HUES64 (cell line): Measurements from ENCODE around the gene FGFR2.
"Not testable (repeated sequence)": the region's sequence is repeated elsewhere in the genome, so short reads cannot be mapped to it uniquely, and the experiment has no call there.

Experiments used
- H3K27ac ChIP-seq: 2 replicates; pipeline ENCODE4 v1.7.0; 2013; ENCODE audit warnings: low read depth, low read length, inconsistent platforms
- H3K27me3 ChIP-seq: 2 replicates; pipeline ENCODE4 v1.6.1; 2013; ENCODE audit warnings: mild to moderate bottlenecking, low read length; ENCODE audit not compliant: insufficient read depth
- H3K36me3 ChIP-seq: 2 replicates; pipeline ENCODE4 v1.6.1; 2013; ENCODE audit warnings: mild to moderate bottlenecking, low read length; ENCODE audit not compliant: insufficient read depth
- H3K4me1 ChIP-seq: 2 replicates; pipeline ENCODE4 v1.6.1; 2013; ENCODE audit warnings: mild to moderate bottlenecking, low read length, moderate library complexity; ENCODE audit not compliant: insufficient read depth
- H3K4me3 ChIP-seq: 2 replicates; pipeline ENCODE4 v1.5.1; 2013; ENCODE audit warnings: mild to moderate bottlenecking, low read length, moderate library complexity
- H3K9ac ChIP-seq: 2 replicates; pipeline ENCODE4 v1.6.1; 2013; ENCODE audit warnings: mild to moderate bottlenecking, low read depth, low read length
- H3K9me3 ChIP-seq: 2 replicates; pipeline ENCODE4 v1.6.1; 2013; ENCODE audit warnings: low read depth, low read length; ENCODE audit not compliant: insufficient read depth
- WGBS: fragments of 150-250, 120-280 bp; methylation state at CpG from one replicate; pipeline ENCODE4 v1.1.7; 2013; ENCODE audit warnings: missing lambda C conversion rate; 5-methylcytosine and 5-hydroxymethylcytosine counted together

FGFR2 gene

GRCh38 chr10:121572859-121573537, 25.2 kb downstream of the FGFR2 start:
- H3K36me3 ChIP-seq: peaks cover 10% of the 10 kb centered on the region; the same call in 1 of the 2 replicates
- no peaks in the 10 kb centered on the region for H3K27me3 ChIP-seq
- no peak overlapping the region for H3K27ac ChIP-seq
- 89% methylated on average over 14 of the region's 14 CpGs for WGBS
- H3K9ac ChIP-seq: no peak overlapping the region
- no peaks in the 10 kb centered on the region for H3K9me3 ChIP-seq
- peaks cover 58% of the 10 kb centered on the region for H3K4me1 ChIP-seq
- no peak overlapping the region for H3K4me3 ChIP-seq

DNA sequence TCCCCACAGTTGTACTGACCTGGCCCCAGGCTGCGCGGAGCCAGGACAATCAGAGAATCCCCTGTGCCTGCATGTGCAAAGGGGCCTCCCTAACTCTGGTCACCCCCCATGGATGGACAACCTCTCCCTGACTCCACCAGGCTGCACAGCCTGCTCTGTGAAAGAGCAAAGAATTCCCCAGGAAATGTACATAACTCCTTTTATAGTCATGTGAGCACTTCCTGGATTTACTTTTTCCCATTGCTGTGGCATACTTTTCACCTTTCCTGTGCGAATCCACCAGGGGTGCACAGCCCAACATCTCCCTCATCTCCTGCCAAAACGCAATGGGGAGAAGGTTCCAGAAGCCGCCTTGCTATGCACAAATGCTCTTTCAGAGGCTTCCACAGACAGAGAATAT, 27.9 kb downstream of the FGFR2 start:
- Histone ChIP-seq H3K27me3 (no peaks in the 10 kb centered on the region), H3K4me3 (no peak overlapping the region), H3K9ac (no peak overlapping the region), H3K27ac (no peak overlapping the region), H3K4me1 (peaks cover 61% of the 10 kb centered on the region), H3K9me3 (no peaks in the 10 kb centered on the region), H3K36me3 (peaks cover 11% of the 10 kb centered on the region)
- 91% methylated on average over 5 of the region's 5 CpGs for WGBS

DNA sequence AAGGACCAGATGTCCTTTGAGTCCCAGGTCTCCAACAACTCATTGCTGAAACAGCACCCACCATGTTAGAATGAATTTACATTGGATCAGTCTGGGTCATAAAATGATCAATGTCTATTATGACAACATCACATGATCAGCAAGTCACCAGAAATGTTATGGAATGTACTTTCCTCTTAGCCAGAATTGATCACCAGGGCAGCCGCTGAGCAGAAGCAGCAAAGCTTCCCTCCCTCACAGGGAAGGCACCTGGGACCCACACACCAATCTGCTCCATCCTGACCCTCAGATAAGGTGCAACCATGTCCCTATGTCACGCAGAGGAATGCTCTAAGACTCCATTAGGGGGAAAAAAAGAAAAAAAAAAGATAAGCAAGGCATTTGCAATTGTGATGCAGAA, 30.0 kb downstream of the FGFR2 start:
- WGBS: 90% methylated on average over 2 of the region's 2 CpGs
- no peak overlapping the region for H3K9ac ChIP-seq
- peaks cover 31% of the 10 kb centered on the region for H3K36me3 ChIP-seq
- H3K9me3 ChIP-seq: no peaks in the 10 kb centered on the region
- H3K4me3 ChIP-seq: no peak overlapping the region
- H3K27me3 ChIP-seq: no peaks in the 10 kb centered on the region
- H3K27ac ChIP-seq: no peak overlapping the region
- peaks cover 44% of the 10 kb centered on the region for H3K4me1 ChIP-seq

- H3K36me3 ChIP-seq: peaks cover 30% of the 10 kb centered on the region
- WGBS: 94% methylated on average over 8 of the region's 8 CpGs
- H3K9me3 ChIP-seq: no peaks in the 10 kb centered on the region
- H3K27me3 ChIP-seq: no peaks in the 10 kb centered on the region
- peaks cover 37% of the 10 kb centered on the region for H3K4me1 ChIP-seq
- no peak overlapping the region for H3K9ac ChIP-seq
- H3K27ac ChIP-seq: 0 out of 2 replicates have a peak overlapping the region, but pooled peaks have one; percentile 27
- H3K4me3 ChIP-seq: no peak overlapping the region
Measured at GRCh38 chr10:121567569-121567968, 30.7 kb downstream of the FGFR2 start.

DNA sequence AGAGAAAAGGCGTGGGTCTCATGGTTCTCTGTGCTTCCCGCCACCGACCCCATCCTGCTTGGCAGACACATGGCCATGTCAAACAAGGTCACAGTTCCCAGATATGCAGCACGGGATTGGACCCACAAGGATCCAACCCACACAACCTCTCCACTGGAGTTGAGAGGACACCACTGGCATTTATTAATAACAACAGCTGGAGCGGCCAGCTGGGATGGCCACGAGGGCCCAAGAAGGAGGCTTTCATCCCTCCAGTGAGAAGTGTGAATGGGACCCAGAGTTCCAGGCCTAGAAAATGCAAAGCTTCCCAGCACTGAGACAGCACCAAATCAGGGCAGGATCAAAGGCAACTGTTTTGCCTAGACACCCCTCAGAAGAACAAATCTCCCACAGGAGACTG, 31.5 kb downstream of the FGFR2 start:
- WGBS: 94% methylated on average over 6 of the region's 6 CpGs
- H3K9me3 ChIP-seq: no peaks in the 10 kb centered on the region
- H3K36me3 ChIP-seq: peaks cover 36% of the 10 kb centered on the region
- H3K27ac ChIP-seq: no peak overlapping the region
- H3K27me3 ChIP-seq: no peaks in the 10 kb centered on the region
- H3K4me1 ChIP-seq: peaks cover 37% of the 10 kb centered on the region
- H3K9ac ChIP-seq: no peak overlapping the region; the same call in 1 of the 2 replicates
- no peak overlapping the region for H3K4me3 ChIP-seq

DNA sequence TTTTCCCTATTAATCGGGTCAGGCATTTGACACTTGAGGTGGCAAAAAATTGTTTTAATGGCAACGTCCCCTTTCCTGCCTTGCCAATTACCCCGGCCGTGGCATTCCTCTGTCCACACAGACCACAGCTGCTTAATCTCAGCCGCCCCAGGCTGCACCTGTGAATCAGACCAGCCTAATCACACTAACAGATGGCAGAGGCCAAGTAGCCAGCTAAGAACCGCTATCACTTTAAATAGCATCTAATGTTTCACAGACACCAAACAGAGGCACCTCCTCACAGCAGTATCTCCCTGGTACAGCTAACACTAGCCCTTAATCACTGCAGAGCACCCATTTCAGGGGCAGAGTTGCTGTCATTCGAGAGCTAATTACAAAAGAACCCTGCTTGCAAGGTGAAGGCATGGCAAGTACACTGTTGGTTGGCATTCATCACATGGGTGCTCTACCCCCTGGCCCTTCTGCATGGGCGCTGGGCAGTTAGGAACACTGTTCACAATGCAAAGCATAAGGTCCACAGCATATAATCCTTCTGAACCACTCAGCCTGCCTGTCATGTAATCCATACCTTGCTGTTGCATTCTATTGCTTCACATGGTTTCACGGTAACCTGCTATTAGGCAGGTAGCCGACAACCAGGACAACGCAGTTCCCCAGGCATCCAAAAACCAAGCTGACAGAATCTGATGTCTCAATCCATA, 38.8 kb downstream of the FGFR2 start:
- no peak overlapping the region for H3K4me3 ChIP-seq
- peaks cover 34% of the 10 kb centered on the region for H3K36me3 ChIP-seq
- peaks cover 6% of the 10 kb centered on the region; the same call in 1 of the 2 replicates for H3K4me1 ChIP-seq
- no peak overlapping the region for H3K9ac ChIP-seq
- H3K9me3 ChIP-seq: no peaks in the 10 kb centered on the region
- no peaks in the 10 kb centered on the region for H3K27me3 ChIP-seq
- no peak overlapping the region for H3K27ac ChIP-seq
- 92% methylated on average over 11 of the region's 11 CpGs for WGBS

- no peaks in the 10 kb centered on the region for H3K27me3 ChIP-seq
- no peak overlapping the region for H3K9ac ChIP-seq
- peaks cover 21% of the 10 kb centered on the region for H3K36me3 ChIP-seq
- WGBS: 92% methylated on average over 3 of the region's 3 CpGs
- peaks cover 15% of the 10 kb centered on the region for H3K4me1 ChIP-seq
- no peak overlapping the region for H3K4me3 ChIP-seq
- no peaks in the 10 kb centered on the region for H3K9me3 ChIP-seq
- no peak overlapping the region for H3K27ac ChIP-seq
Measured at GRCh38 chr10:121558238-121558637, 40.0 kb downstream of the FGFR2 start.

DNA sequence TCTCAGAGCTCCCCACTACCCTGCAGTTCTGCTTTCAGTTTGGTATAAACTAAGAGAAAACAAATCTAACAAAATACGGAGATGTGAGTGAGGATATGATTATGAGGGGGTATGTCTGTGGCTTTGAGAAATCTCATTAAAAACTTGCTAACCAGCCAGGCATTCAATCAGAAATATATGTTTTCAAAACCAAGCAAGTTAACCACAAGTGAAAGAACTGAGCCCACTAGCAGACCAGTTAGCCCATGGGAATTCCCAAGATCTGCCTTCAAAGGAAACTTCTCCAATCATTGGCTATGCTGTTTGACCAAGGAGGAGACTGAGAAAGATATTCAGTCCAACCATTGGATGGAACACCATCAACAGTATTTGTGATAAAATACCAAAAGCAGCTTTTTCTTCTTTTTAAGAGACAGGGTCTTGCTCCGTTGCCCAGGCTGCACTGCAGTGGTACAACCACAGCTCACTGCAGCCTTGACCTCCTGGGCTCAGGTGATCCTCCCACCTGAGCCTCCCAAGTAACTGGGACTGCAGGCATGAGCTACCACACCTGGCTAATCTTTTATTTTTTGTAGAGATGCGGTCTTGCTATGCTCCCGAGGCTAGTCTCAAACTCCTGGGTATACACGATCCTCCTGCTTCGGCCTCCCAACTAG, 41.2 kb downstream of the FGFR2 start:
- Histone ChIP-seq H3K4me3 (no peak overlapping the region), H3K9me3 (no peaks in the 10 kb centered on the region), H3K36me3 (peaks cover 22% of the 10 kb centered on the region; the same call in 1 of the 2 replicates), H3K27ac (no peak overlapping the region), H3K9ac (no peak overlapping the region), H3K27me3 (no peaks in the 10 kb centered on the region), H3K4me1 (peaks cover 23% of the 10 kb centered on the region)
- WGBS: 94% methylated on average over 6 of the region's 6 CpGs

DNA sequence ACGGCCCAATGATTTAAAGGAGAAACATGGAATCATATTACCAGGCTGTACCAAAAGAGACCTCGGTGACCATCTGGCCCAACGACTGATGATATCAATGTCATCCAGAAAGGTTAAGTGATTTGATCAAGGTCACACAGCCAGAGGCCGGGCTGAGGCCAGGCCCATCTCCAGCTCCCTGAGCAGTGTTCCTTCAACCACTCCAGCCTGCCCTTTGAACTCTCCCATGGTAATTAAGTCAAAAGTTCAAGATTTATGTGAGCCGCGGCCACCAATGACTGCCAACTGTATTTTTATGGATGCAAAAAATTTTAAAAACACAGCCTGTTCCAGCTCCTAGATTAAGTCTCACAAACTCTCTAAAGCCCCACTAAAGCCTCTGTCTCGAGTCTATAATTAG, 41.8 kb downstream of the FGFR2 start:
- Histone ChIP-seq H3K27ac (no peak overlapping the region), H3K36me3 (peaks cover 21% of the 10 kb centered on the region), H3K9me3 (no peaks in the 10 kb centered on the region), H3K4me1 (peaks cover 23% of the 10 kb centered on the region), H3K4me3 (no peak overlapping the region), H3K27me3 (no peaks in the 10 kb centered on the region), H3K9ac (no peak overlapping the region)
- 93% methylated on average over 7 of the region's 7 CpGs for WGBS

DNA sequence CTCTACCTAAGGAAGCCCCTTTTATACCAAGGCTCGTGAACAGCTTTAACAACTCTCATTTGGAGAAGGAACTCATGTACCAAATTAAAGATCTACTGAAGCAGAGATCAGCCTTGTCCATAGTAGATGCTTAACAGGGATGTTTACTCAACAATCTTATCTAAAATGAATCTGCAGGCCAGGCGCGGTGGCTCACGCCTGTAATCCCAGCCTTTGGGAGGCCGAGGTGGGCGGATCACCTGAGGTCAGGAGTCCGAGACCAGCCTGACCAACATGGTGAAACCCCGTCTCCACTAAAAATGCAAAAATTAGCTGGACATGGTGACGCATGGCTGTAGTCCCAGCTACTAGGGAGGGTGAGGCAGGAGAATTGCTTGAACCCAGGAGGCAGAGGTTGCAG, 43.3 kb downstream of the FGFR2 start:
- H3K4me3 ChIP-seq, H3K9ac ChIP-seq, H3K27me3 ChIP-seq, H3K27ac ChIP-seq, H3K9me3 ChIP-seq: not testable (repeated sequence)
- Histone ChIP-seq H3K4me1 (peaks cover 23% of the 10 kb centered on the region), H3K36me3 (peaks cover 37% of the 10 kb centered on the region)
- WGBS: 91% methylated on average over 9 of the region's 9 CpGs

GRCh38 chr10:121553511-121554264, 44.6 kb downstream of the FGFR2 start:
- Histone ChIP-seq H3K36me3 (peaks cover 49% of the 10 kb centered on the region), H3K9me3 (no peaks in the 10 kb centered on the region; the same call in 1 of the 2 replicates), H3K27me3 (no peaks in the 10 kb centered on the region), H3K4me1 (peaks cover 23% of the 10 kb centered on the region), H3K9ac (no peak overlapping the region), H3K4me3 (no peak overlapping the region), H3K27ac (peak overlapping the region; percentile 18)
- 77% methylated on average over 8 of the region's 8 CpGs for WGBS
